Activated T-cell treated with anti-CD3 and anti-CD28 coated beads, Interleukin-2, amount 50 U/mL, for 48 hours (primary cell): Measurements from ENCODE around the gene DUXB.
A peak's percentile ranks its signal among the peaks of the same experiment; 100 is the strongest.

ENCODE experiments used
- DNase-seq, 2 experiments: peaks; one replicate each; pipeline ENCODE4 v3.0.0-alpha.2; 2020

DUXB gene

DNA sequence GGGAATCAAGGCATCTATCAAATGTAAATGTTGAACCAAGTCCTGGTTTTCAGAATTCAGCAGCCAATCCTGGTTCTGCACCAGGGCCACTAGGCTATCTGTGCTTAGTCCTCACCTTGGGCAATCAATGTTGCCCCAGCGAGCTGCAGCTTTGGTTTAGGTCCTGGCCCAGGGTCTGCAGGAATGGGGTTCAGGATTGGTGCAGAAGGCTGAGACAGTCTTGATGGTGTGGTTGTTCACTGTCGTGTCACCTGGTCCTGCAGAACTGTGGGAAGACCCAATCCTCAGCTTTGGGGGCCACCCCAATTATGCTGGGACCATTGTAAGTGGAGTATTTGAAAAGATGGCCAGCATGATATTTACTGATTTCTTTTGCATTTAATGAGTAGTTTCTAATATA lies 43.1 kb downstream of the DUXB start:
- DNase-seq = no peak

DNA sequence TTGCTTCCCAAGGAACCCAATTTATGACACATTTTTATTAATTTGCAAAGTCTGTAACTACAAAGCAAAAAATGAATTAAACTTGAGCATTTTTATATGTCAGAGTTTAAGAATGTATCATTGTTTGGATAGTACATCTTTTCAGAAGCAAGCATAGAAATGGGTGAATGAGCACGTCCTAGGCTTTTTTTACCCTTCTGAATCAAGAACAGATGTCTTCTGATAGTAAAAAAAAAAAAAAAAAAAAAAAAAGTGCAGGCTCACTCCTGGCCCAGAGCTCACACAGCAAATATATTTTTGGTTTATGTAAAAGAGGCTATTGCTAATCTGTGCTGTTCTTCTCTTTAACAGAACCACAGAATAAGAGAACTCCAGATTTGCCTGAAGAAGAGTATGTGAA lies 47.3 kb downstream of the DUXB start:
- no peak for DNase-seq

DNA sequence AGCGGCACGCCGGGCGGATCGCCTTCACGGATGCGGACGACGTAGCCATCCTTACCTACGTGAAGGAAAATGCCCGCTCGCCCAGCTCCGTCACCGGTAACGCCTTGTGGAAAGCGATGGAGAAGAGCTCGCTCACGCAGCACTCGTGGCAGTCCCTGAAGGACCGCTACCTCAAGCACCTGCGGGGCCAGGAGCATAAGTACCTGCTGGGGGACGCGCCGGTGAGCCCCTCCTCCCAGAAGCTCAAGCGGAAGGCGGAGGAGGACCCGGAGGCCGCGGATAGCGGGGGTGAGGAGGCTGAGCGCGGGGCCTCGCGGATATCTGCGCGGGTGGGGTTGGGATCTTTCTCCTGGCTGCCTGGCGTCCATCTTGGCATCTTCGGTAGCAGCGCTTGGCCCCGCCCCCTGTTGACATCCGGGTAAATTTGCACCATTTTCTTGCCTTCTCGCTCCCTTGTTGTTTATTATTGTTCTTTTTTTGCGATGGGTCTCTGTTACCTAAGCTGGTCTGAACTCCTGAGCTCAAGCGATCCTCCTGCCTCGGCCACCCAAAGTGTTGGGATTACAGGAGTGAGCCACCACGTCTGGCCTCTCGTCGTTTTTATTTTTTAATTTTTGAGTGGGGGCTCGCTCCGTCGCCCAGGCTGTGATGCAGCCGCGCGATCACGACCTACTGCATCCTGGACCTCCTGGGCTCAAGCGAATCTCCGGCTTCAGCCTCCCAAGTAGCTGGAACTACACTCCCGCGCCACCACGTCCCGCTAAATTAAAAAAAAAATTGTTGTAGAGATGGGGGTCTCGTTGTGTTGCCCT lies 52.8 kb downstream of the DUXB start:
- peak; percentile 88 to 91 for DNase-seq

DNA sequence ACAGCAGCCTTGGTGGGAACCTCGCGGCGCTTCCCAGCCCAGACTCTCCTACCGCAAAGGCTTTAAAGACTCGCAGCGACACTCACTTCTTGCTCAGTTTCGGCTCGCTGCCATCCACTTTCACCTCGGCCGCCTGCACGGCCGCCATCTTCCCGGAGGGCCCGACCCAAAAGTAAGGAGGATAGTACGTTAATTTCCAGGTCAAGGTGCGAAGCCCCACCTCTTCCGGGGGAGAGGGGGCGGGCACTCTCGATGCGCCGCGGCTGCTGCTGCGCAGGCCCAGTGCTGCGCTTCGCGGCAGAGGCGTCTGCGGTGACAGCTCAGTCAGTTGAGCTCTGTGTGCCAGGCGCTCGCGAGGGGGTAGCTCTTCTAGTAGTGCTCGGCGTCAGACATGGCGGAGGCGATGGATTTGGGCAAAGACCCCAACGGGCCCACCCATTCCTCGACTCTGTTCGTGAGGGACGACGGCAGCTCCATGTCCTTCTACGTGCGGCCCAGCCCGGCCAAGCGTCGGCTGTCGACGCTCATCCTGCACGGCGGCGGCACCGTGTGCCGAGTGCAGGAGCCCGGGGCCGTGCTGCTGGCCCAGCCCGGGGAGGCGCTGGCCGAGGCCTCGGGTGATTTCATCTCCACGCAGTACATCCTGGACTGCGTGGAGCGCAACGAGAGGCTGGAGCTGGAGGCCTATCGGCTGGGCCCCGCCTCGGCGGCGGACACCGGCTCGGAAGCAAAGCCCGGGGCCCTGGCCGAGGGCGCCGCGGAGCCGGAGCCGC lies 53.6 kb downstream of the DUXB start, which contains the start of the genes KARS1 and TERF2IP:
TSS of gene KARS1 (minus strand) at position 174 of the 773 bp plus-strand sequence. CDS start at position 148, 26 bp downstream.
TSS of gene TERF2IP (plus strand) at position 282 of the 773 bp plus-strand sequence. CDS start at position 392, 110 bp downstream.
- DNase-seq = peak; percentile 92 to 96

DNA sequence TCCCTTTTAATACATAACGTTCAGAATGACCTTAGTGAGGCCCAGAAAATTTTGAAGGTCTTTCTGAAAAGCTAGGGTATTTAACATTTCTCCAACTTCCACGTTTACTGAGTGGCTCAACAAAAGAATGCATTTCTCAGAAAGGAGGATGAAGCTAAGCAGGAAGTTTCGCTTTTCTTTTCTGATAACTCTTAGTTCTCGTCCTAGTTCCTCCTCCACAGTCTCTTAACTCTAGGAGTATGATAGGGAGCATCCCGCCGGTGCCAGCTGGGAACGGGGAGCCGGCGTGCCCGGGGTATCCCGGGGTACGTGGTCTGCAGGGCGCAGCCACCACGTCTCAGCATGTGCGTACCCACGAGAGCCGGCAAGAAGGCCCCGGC lies 54.2 kb downstream of the DUXB start:
- DNase-seq = no peak

DNA sequence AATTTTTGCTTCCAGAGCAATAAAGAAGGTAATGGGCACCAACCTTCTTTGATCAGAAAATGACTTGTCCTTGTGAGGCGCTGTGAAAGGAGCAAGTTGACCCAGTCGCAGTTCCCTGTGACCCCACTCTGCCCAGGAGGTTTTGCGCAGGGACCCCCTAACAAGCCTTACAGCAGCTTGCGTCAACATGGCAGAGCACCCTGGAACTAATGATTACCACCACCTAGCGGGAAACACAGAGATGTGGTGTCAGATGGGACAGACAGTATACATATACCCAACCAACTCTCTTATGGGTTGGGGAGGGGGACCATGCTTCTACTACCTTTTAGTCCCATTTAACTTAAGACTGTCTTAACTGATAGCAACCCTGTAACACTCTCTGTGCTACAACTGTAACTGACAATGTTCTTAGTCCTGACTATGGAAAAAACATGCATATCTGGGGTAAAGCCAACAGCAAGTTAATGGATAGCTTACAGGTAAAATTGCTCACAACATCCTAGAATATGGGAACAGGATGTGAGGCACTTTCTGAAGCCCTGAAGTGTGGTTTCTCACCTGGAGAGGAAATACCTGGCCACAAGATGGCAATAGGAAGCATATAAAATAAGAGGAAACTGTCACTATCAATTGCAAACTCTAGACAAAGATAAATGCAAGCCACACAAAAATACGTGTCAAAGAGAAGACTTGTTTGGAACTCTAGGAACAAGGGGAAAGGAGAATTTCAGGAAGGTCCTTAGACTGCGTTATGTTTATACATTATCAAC lies 56.8 kb downstream of the DUXB start:
- no peak for DNase-seq
